ENCODE measurements around the gene XXYLT1.

XXYLT1 gene

DNA sequence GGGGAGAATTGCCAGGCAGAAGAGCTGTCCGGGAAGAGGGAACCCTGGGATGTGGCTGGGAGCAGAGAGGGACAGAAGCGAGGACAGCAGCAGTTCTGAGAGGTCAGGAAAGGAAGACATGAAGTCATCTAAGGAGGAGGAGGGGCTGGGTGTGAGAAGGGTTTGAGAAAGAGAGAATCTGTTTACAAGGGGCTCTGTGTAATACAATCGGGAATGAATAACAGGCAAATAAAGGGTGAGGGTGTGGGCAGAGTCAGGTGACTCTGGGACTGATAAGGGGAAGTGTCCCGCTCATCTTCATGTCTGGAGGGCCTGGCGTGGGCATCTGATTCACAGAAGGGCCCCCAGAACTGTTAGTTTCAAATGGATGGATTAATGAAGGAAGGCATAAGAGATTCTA lies 191.3 kb downstream of the XXYLT1 start:
- Histone ChIP-seq H3K27me3 (ENCODE audit: control insufficient read depth, insufficient read depth, low read length) (no peaks in the 10 kb centered on the region), H3K36me3 (ENCODE audit: control insufficient read depth, insufficient read depth, low read length) (no peaks in the 10 kb centered on the region), H3K9ac (ENCODE audit: low read depth, low read length) (no peak overlapping the region), H3K4me1 (ENCODE audit: control insufficient read depth, insufficient read depth, low read length) (peaks cover 3% of the 10 kb centered on the region), H3K9me3 (ENCODE audit: control insufficient read depth, insufficient read depth, low read length) (no peaks in the 10 kb centered on the region), H3K4me3 (ENCODE audit: low read depth, low read length) (no peak overlapping the region)

DNA sequence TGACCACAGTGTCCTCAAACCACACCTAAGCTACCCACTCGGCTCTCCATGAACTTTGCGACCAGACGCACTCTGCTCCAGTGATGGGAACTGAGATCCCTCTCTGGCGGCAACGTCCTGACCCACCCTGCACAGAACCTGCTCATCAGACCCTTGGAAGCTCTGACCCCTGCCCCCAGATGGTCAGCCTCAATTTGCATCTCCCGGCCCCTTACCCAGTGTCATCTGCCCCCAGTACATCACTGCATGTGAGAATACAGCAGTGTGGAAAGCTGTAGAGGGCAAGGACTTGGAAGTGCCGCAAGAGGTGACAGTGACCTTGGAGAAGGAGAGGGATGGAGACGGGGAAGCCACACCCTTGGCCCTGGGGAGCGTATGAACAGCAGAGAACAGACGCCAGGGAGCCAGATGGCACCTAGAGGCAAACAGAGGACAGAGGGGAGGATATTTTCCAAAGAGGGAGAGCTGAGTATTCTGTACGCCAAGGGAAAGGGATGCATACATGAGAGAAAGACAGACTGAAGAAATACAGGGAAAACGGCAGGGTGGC lies 192.0 kb downstream of the XXYLT1 start:
- H3K9ac ChIP-seq (ENCODE audit: low read depth, low read length) = no peak overlapping the region
- no peaks in the 10 kb centered on the region for H3K27me3 ChIP-seq (ENCODE audit: control insufficient read depth, insufficient read depth, low read length)
- no peak overlapping the region for H3K4me3 ChIP-seq (ENCODE audit: low read depth, low read length)
- H3K9me3 ChIP-seq (ENCODE audit: control insufficient read depth, insufficient read depth, low read length) = no peaks in the 10 kb centered on the region
- H3K36me3 ChIP-seq (ENCODE audit: control insufficient read depth, insufficient read depth, low read length) = no peaks in the 10 kb centered on the region
- H3K4me1 ChIP-seq (ENCODE audit: control insufficient read depth, insufficient read depth, low read length) = peaks cover 3% of the 10 kb centered on the region

DNA sequence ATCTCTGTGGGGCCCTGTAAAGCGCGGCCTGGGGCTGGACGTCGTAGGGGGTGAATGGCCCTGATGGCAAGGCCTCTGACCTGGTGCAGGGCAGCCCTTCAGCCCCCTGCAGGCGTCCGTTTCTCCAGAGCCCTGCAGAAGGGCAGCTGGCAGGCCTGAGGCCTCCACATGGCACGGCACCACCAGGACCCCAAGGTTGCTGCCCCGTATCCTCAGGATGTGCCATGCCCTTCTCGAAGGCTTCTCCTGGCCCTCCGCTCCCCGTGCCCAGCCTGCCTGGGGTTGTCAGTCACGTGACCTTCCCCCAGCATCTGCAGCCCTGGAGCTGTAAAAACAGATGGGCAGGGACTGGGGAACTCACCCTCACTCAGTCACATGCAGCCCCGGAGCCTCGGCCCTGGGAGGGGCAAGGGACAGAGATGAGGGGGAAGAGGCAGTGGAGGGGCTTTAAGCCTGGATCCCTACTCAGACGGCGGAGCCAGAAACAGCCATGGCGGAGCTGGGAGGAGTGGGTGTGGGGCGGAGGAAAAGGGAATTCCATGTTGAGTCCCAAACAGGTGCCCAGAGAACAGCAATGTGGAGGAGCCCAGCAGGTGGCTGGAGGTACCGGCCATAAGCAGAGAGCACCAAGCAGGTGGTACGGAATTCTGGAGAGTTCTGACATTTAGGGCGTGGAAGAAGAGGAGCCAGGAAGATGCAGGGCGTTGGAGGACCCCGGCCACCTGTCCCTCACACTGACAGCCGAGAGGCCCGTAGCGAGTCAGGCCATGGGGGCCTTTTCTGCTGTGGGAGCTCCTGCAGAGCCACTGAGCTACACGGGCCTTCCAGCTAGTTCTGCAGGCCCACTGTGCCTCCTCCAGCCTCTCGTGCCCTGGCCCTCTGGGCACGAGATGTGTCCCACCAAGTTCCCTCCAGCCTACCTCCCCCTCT lies 193.1 kb downstream of the XXYLT1 start:
- H3K27me3 ChIP-seq (ENCODE audit: control insufficient read depth, insufficient read depth, low read length) = no peaks in the 10 kb centered on the region
- no peak overlapping the region for H3K9ac ChIP-seq (ENCODE audit: low read depth, low read length)
- H3K4me3 ChIP-seq (ENCODE audit: low read depth, low read length) = no peak overlapping the region
- no peaks in the 10 kb centered on the region for H3K9me3 ChIP-seq (ENCODE audit: control insufficient read depth, insufficient read depth, low read length)
- H3K4me1 ChIP-seq (ENCODE audit: control insufficient read depth, insufficient read depth, low read length) = no peaks in the 10 kb centered on the region
- no peaks in the 10 kb centered on the region for H3K36me3 ChIP-seq (ENCODE audit: control insufficient read depth, insufficient read depth, low read length)

DNA sequence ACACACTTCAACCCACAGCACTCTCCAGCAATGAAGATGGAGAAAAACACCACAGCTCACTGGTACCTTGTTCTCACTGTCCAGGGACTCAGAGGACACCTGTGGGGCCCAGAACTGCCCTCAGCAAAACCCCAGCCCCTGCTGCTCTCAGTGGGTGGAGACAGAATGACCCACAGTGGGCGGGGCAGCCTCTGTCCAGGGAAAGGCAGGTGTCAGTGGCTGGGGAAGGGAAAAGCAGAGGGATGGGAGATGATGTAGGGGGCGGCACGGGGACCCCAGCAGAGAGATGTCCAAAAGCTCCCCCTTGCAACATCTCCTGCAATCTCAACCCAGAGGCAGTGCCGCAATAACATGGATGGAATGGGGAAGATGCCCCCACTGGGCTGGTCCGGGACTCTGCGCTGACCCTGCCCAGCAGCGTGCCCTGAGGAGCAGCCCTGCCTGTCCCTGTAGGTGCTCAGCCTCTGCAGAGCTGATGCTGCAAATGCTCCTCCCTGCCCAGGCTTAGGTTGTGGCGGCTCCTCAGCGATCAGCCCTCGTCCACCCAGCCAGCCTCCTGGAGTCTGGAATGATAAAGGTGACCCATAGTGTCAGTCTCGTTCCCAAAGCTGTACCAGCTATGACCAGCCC lies 193.9 kb downstream of the XXYLT1 start:
- H3K4me1 ChIP-seq (ENCODE audit: control insufficient read depth, insufficient read depth, low read length) = no peaks in the 10 kb centered on the region
- no peaks in the 10 kb centered on the region for H3K9me3 ChIP-seq (ENCODE audit: control insufficient read depth, insufficient read depth, low read length)
- no peaks in the 10 kb centered on the region for H3K36me3 ChIP-seq (ENCODE audit: control insufficient read depth, insufficient read depth, low read length)
- H3K9ac ChIP-seq (ENCODE audit: low read depth, low read length) = no peak overlapping the region
- no peaks in the 10 kb centered on the region for H3K27me3 ChIP-seq (ENCODE audit: control insufficient read depth, insufficient read depth, low read length)
- H3K4me3 ChIP-seq (ENCODE audit: low read depth, low read length) = no peak overlapping the region

DNA sequence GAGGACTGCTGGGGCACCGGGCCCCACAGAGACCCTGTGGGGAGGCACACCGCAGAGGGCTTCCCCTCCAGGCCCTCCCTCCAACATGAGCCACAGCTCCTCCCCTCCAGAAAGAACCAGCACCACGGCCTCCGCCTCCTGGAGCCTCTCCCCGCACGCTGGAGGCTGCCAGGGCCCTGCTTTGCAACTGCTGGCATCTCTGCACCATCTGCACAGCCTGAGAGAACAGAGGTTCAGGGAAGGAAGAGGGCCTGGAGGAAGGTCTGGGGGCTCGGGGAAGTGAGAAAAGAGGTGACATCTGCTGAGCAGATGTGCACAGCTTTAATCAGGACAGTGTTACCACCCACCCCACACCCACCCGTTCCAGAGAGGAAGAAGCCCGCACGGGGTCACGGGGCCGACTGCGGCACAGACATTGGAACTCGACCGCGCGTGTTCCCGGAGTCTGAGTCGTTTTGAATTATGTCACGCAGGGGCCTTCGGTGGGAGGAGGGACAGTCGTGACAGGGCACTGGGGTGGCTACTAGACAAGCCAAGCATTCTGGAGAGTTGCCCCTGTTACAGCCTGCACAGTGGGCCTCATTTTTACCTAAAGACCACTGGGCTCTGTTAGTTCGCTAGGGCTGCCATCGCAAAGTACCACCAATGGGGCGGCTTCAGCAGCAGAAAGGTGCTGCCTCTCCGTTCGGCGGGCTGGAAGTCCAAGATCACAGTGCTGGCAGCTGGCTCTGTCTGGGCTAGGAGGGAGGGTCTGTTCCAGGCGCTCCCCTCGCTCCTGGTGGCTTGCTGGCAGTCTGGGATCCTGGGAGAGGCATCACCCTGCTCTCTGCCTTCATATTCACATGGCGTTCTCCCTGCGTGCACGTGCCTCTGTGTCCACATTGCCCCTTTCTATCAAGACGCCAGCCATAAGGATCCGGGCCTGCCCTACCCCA lies 194.8 kb downstream of the XXYLT1 start:
- Histone ChIP-seq H3K4me1 (ENCODE audit: control insufficient read depth, insufficient read depth, low read length) (no peaks in the 10 kb centered on the region), H3K4me3 (ENCODE audit: low read depth, low read length) (no peak overlapping the region), H3K36me3 (ENCODE audit: control insufficient read depth, insufficient read depth, low read length) (no peaks in the 10 kb centered on the region), H3K9ac (ENCODE audit: low read depth, low read length) (no peak overlapping the region), H3K27me3 (ENCODE audit: control insufficient read depth, insufficient read depth, low read length) (no peaks in the 10 kb centered on the region), H3K9me3 (ENCODE audit: control insufficient read depth, insufficient read depth, low read length) (no peaks in the 10 kb centered on the region)

DNA sequence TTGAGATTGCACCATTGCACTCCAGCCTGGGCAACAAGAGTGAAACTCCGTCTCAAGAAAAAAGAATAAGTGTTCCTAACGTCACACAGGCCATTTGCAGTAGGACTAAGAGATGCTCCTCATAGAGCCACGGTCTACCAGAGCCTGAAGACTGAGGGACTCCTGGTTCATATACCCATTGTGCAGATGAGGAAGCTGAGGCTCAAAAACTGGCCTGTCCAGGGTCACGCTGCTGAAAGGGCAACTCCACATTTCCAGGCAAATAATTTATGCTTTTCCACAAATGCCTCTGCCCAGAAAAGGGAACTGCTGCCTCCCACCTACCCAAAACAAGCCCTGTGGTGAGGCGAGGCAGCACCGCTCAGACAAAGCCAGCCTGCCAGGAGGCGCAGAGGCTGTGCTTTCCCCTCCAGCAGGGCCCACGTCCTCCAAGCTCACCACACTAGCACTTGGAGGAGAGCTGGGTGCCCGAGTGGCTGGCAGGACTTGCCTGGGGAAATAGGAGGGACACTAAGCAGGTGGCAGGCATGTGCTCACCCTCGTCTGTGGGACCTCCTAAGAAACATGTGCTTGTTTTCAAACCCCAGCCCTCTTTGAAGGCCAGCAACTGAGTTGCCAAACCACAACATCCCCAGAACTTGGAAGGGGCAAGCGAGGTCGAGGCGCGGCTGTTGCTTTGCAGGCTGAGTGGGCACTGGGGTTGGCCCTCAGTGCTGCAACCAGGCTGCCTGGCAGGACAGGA lies 195.6 kb downstream of the XXYLT1 start:
- H3K4me1 ChIP-seq (ENCODE audit: control insufficient read depth, insufficient read depth, low read length) = no peaks in the 10 kb centered on the region
- no peaks in the 10 kb centered on the region for H3K27me3 ChIP-seq (ENCODE audit: control insufficient read depth, insufficient read depth, low read length)
- no peaks in the 10 kb centered on the region for H3K9me3 ChIP-seq (ENCODE audit: control insufficient read depth, insufficient read depth, low read length)
- no peaks in the 10 kb centered on the region for H3K36me3 ChIP-seq (ENCODE audit: control insufficient read depth, insufficient read depth, low read length)
- H3K9ac ChIP-seq (ENCODE audit: low read depth, low read length) = no peak overlapping the region
- H3K4me3 ChIP-seq (ENCODE audit: low read depth, low read length) = no peak overlapping the region

DNA sequence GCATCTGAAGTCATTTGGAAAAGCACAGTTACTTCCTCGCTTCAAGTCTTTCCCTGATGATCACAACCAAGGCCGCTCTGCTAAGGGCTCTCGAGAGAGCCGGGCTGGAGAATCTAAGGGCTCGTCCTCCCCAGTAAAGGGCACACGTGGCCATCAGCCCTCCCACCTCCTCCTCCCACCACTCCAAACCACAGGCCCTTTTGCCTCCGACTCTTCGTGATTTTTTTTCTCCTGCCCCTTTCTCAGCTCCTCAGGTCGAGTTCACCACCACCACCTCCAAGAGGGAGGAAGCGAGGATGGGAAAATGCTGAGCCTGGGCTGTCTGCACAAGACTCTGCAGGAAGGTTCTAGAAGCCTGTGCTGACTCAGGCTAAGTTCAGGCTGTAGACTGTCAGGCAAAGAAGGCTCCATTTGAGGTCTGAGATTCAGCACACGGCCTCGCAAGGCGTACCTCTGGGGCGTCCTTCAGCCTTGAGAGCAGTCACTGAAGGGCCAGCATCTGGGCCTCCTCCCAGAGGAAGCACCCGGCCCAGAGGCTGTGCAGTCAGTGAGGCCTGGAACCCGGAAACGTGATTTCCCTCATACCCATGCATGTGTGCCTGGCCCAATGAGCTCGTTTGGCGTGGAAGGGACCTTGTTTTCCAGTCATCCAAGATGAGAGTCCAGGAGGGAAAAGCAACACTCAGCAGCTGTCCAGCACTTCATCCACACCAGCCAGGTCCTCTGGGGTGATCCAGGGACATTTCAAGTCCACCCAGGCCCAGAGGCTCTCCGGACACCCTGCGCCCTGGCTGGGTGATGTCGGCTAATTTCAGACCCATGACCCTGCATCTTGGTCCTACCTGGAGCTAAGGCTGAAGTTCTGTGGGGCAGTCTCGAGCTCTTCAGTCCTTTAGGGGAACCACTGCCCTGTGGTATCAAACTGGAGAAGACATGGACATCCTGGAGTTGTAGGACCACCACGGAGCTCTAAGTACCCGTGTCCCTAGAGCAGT lies 196.8 kb downstream of the XXYLT1 start:
- Histone ChIP-seq H3K9ac (ENCODE audit: low read depth, low read length) (no peak overlapping the region), H3K9me3 (ENCODE audit: control insufficient read depth, insufficient read depth, low read length) (no peaks in the 10 kb centered on the region)

DNA sequence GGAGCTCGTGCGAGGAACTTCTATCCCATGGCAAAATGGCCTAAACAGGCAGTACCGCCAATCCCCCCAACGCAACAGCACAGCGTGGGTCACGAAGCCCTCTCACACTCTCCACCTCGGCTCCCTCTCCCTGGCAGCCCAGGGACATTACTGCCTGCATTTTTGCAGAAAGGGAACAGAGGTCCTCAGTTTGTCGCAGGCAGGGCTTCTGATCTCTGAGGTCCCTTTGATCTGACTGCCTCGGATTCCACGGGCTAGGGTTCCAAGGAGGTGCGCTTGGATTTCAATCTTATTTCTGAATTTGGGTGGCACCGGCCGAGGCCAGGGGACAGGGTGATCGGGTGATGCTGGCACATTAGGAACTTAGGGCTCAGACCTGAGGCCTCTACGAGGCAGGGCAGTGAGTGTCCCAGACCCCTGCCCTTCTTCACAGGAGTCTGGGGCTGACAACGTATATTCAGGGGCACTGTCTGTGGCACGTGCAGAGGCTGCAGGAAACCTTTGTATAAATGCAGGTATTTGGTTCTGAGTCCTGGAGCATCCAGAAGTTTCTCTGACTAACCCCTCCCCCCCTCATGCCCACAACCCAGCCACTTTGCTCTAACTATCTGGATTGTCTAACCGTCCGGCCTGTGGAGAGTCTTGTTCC lies 197.9 kb downstream of the XXYLT1 start:
- H3K4me1 ChIP-seq (ENCODE audit: control insufficient read depth, insufficient read depth, low read length) = no peaks in the 10 kb centered on the region

More for the DNA sequence above, 196.8 kb downstream of the XXYLT1 start:
- Histone ChIP-seq H3K4me1 (ENCODE audit: control insufficient read depth, insufficient read depth, low read length) (no peaks in the 10 kb centered on the region), H3K36me3 (ENCODE audit: control insufficient read depth, insufficient read depth, low read length) (no peaks in the 10 kb centered on the region), H3K4me3 (ENCODE audit: low read depth, low read length) (no peak overlapping the region), H3K27me3 (ENCODE audit: control insufficient read depth, insufficient read depth, low read length) (no peaks in the 10 kb centered on the region)

DNA sequence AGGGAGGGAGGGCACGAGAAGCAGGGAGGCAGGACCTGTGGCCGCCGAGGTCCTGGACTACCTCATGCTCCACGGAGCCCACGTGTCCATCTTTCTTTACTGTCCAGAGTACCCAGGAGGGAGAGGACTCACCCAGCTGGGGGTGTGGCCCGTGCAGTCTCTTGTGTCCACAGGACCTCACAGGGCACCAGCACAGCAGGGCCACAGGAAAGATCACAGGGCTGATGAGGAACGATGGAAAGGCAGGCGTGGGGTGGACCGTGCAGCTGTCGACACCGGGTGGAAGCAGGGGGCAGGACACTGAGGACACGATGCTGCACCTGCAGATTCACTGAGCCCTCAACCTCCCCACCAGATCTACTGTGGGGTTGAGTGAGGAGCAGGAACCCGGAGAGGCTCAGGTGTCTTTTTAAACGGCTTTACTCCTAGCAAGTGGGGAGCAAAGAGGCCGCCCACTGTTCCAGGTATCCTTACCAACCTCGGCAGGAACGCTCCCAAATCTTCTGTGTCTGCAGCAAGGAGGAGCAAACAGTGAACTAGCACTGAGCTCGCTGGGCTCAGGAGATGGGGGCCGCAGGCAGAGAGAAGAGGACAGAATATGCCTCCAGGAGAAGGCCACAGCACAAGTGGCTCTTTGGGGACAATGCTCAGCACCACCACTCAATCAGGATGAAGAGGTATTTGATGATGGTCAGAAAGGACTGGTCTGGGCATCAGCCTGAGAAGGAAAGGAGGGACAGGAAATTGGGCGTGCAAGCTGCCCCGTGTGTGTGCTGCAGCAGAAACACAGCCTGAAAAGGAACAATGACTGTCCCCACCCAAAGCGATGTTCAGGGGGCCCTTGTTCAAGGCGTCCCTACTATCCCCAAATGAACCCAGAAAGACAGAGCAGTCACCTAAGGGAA lies 198.8 kb downstream of the XXYLT1 start:
- H3K4me1 ChIP-seq (ENCODE audit: control insufficient read depth, insufficient read depth, low read length) = no peaks in the 10 kb centered on the region
- H3K4me3 ChIP-seq (ENCODE audit: low read depth, low read length) = no peak overlapping the region
- H3K9me3 ChIP-seq (ENCODE audit: control insufficient read depth, insufficient read depth, low read length) = no peaks in the 10 kb centered on the region
- no peak overlapping the region for H3K9ac ChIP-seq (ENCODE audit: low read depth, low read length)
- no peaks in the 10 kb centered on the region for H3K27me3 ChIP-seq (ENCODE audit: control insufficient read depth, insufficient read depth, low read length)
- no peaks in the 10 kb centered on the region for H3K36me3 ChIP-seq (ENCODE audit: control insufficient read depth, insufficient read depth, low read length)

More for the DNA sequence above, 197.9 kb downstream of the XXYLT1 start:
- Histone ChIP-seq H3K4me3 (ENCODE audit: low read depth, low read length) (no peak overlapping the region), H3K9ac (ENCODE audit: low read depth, low read length) (no peak overlapping the region), H3K27me3 (ENCODE audit: control insufficient read depth, insufficient read depth, low read length) (no peaks in the 10 kb centered on the region), H3K36me3 (ENCODE audit: control insufficient read depth, insufficient read depth, low read length) (no peaks in the 10 kb centered on the region), H3K9me3 (ENCODE audit: control insufficient read depth, insufficient read depth, low read length) (no peaks in the 10 kb centered on the region)

All from iPS-15b (cell line).